SHP77 treated with DMSO at 0.1 percent for 48 hours (cell line): ENCODE data around the gene DAAM2.

Experiments used
- DNase-seq: peaks from one replicate; lab custom pipeline; 2025; lab: John Stamatoyannopoulos, UW

DAAM2 gene

GRCh38 chr6:39887692-39888450, 95.7 kb downstream of the DAAM2 start:
- no peak for DNase-seq

- no peak for DNase-seq
Measured at GRCh38 chr6:39889229-39889628, 97.1 kb downstream of the DAAM2 start.

DNA sequence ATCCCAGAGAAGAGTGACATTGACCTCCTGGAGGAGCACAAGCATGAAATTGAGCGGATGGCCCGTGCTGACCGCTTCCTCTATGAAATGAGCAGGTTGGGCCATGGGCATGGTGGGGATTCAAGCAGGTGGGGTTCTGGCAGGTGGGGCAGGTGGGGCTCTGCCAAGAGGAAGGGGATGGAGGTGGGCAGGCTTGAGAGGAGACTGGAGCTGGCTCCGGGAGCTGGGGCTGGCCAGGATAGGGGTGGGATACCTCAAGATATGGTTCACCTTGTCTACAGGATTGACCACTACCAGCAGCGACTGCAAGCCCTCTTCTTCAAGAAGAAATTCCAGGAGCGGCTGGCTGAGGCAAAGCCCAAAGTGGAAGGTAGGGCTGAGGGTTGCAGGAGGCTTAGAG, 99.2 kb downstream of the DAAM2 start:
- no peak for DNase-seq

GRCh38 chr6:39891976-39892375, 99.8 kb downstream of the DAAM2 start:
- no peak for DNase-seq

GRCh38 chr6:39892490-39893129, 100.4 kb downstream of the DAAM2 start:
- no peak for DNase-seq

- DNase-seq: no peak
Measured at GRCh38 chr6:39893286-39893685, 101.1 kb downstream of the DAAM2 start.

DNA sequence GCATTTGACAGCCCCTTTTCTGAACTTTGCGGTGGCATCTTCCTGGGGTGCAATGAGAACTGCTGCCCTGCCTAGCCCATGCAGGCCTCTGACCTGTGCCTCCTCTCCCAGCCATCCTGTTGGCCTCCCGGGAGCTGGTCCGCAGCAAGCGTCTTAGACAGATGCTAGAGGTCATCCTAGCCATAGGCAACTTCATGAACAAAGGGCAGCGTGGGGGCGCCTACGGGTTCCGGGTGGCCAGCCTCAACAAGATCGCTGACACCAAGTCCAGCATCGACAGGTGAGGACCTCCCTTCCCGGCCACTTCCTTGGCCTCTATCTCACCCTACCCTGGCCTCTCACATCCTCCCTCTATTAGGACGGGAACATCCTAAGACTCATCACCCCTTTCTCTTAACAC, 104.5 kb downstream of the DAAM2 start:
- no peak for DNase-seq

DNA sequence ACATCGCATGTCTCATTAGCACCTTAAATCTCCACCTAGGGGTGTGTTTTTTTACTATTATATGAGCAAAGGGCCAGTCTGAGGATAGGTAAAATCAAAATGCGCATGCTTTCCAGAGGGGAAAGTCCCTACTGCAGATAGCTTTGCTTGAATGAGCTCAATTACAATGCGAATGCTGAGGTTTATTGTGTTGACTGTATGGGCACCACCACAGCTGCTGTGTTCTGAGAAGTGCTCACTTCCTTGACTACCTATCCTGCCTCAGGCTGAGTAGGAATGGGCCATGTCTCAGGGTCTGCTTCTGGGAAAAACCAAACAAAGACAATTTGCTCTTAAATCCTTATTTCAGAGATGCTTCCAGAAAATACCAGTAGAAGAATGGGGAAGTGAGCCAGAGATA, 105.5 kb downstream of the DAAM2 start:
- DNase-seq: no peak

DNA sequence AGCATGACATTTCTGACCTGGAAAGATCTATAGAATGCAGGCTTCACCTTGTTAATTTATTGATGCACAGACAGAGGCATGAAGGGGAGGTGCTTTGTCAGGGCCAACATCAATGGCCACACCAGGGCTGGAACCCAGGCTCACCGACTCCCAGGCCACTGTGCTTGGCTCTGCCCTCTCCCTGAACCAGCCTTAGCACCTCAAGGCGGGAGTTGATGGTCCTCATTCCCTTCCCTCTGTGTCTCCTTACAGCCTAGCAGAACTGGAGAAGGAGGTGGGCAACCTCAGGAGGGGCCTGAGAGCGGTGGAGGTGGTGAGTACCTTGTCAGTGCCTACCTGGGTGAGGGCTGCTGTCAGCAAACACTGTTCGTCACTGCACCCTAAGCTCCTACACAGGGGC, 106.4 kb downstream of the DAAM2 start:
- DNase-seq: no peak

GRCh38 chr6:39899554-39900295, 107.5 kb downstream of the DAAM2 start:
- DNase-seq: no peak

DNA sequence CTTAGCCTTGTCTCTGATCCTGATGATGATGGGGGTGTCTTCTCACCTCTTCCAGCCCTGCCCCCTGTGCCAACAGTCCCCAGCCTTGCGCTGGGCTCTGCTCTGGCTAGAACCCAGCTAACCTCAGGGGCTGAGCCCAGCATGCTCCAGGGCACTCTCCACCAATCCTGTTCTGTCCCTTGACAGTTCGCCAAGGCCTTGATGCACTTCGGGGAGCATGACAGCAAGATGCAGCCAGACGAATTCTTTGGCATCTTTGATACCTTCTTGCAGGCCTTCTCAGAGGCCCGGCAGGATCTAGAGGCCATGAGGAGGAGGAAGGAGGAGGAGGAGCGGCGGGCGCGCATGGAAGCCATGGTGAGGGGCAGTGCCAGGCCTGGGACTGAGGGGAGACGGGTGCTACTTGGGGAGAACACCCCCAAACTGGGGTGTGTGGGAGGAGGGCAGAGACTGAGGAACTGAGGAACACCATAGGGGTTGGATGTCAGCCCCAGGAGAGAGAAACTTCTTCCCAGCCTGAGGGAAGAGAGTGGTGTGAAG, 109.0 kb downstream of the DAAM2 start:
- DNase-seq: no peak

DNA sequence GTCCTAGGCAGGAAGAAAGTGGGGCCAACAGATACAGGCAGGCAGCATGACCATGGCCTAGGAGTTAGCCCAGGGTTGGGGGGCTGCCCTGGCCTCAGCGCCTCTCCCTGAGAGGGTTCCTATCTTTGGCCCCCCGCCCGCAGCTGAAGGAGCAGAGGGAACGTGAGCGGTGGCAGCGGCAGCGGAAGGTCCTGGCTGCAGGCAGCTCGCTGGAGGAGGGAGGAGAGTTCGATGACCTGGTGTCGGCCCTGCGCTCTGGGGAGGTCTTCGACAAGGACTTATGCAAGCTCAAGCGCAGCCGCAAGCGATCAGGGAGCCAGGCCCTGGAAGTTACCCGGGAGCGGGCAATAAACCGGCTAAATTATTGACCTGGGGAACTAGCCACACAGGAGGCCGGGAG, 109.5 kb downstream of the DAAM2 start:
- DNase-seq: no peak

DNA sequence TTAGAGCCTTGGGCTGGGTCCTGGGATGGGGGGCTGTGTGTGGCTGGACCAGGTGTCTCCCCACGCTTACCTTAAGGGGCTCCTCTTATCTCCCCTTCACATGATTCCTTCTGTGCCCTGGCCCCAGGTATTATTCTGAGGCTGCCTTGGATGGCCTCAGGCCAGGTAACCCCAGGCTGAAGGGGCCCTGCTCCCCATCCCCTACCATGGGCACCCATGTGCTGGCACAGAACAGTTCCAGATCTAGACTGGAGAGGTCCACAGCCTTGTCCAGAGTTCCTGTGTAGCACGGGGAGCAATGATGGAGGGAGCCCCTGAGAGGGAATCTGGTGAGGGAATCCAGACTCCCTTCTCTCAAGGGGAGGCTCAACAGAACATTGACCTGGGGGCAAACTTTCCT, 110.0 kb downstream of the DAAM2 start:
- DNase-seq: no peak

- no peak for DNase-seq
Measured at GRCh38 chr6:39902786-39903465, 110.8 kb downstream of the DAAM2 start.

- DNase-seq: no peak
Measured at GRCh38 chr6:39903656-39904055, 111.5 kb downstream of the DAAM2 start.

GRCh38 chr6:39904946-39905639, 112.9 kb downstream of the DAAM2 start:
- DNase-seq: no peak

GRCh38 chr6:39905640-39905975, 113.4 kb downstream of the DAAM2 start:
- no peak for DNase-seq

DNA sequence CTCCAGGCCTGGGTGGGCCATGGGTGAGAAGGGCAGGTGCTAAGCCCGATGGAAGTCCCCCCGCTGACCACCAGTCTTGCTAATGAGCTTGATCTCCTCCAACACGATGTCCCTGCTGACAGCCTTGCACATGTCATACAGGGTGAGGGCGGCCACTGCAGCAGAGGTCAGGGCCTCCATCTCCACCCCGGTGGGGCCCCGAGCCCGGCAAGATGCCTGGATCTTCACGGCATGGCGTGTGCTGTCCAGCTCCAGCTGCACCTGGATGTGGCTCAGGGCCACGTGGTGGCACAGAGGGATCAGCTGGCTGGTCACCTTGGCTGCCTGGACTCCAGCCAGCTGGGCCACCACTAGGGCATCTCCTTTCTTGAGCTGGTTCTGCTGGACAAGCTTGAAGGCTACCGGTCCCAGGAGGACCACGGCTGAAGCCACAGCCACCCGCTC, 114.2 kb downstream of the DAAM2 start:
- no peak for DNase-seq

GRCh38 chr6:39907871-39908575, 115.8 kb downstream of the DAAM2 start:
- no peak for DNase-seq

- no peak for DNase-seq
Measured at GRCh38 chr6:39908838-39909583, 116.8 kb downstream of the DAAM2 start.
